ENCODE results near the gene KIF21A.
"Not testable (repeated sequence)": the region's sequence is repeated elsewhere in the genome, so short reads cannot be mapped to it uniquely, and the experiment has no call there.

The KIF21A gene, protein sequence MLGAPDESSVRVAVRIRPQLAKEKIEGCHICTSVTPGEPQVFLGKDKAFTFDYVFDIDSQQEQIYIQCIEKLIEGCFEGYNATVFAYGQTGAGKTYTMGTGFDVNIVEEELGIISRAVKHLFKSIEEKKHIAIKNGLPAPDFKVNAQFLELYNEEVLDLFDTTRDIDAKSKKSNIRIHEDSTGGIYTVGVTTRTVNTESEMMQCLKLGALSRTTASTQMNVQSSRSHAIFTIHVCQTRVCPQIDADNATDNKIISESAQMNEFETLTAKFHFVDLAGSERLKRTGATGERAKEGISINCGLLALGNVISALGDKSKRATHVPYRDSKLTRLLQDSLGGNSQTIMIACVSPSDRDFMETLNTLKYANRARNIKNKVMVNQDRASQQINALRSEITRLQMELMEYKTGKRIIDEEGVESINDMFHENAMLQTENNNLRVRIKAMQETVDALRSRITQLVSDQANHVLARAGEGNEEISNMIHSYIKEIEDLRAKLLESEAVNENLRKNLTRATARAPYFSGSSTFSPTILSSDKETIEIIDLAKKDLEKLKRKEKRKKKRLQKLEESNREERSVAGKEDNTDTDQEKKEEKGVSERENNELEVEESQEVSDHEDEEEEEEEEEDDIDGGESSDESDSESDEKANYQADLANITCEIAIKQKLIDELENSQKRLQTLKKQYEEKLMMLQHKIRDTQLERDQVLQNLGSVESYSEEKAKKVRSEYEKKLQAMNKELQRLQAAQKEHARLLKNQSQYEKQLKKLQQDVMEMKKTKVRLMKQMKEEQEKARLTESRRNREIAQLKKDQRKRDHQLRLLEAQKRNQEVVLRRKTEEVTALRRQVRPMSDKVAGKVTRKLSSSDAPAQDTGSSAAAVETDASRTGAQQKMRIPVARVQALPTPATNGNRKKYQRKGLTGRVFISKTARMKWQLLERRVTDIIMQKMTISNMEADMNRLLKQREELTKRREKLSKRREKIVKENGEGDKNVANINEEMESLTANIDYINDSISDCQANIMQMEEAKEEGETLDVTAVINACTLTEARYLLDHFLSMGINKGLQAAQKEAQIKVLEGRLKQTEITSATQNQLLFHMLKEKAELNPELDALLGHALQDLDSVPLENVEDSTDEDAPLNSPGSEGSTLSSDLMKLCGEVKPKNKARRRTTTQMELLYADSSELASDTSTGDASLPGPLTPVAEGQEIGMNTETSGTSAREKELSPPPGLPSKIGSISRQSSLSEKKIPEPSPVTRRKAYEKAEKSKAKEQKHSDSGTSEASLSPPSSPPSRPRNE (N-terminal part only)

DNA sequence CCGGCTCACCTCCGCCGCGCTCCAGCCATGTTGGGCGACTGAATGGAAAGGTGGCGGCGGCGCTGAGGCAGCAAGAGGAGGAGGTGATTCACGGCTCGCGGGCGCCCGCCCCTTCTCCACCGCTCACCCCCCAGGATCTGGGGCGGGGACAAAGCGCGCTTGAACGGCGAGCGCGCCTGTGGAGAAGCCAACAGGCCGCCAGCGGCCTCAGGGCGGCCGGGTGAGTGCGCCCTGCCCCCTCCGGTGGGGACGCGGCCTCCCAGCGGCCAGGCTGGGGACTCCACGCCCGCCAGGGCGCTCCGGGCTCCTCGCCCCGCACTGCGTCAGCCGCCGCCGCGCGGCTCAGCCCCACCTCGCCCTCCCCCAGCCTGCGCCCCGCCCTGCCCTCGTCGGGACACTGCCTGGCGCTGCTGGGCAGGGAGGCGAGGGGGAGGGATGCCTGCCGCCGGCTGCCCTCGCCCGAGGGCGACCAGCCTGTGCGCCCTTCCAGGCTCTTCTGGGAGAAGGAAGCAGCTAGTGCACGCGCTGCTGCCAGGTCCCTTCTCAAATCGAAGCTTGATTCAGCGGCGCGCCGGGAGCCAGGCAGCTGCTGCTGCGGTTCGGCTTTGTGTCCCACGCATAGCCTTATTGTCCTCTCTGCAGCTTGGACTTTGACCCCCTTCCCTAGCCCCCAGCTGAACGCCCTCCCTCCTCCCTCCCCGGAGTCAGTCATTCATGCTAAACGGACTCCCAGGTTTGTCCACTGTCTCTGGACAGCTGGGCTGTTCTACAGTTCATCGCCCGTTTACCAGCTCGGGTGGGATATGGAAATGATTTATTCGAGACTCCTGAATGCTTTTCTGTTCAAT lies at the start of gene KIF21A:
Gene KIF21A, minus strand, starts transcription at position 40 of the 848 bp plus-strand sequence. CDS start 150 bp downstream, outside the sequence.
- DNase-seq = peak; percentile 89

DNA sequence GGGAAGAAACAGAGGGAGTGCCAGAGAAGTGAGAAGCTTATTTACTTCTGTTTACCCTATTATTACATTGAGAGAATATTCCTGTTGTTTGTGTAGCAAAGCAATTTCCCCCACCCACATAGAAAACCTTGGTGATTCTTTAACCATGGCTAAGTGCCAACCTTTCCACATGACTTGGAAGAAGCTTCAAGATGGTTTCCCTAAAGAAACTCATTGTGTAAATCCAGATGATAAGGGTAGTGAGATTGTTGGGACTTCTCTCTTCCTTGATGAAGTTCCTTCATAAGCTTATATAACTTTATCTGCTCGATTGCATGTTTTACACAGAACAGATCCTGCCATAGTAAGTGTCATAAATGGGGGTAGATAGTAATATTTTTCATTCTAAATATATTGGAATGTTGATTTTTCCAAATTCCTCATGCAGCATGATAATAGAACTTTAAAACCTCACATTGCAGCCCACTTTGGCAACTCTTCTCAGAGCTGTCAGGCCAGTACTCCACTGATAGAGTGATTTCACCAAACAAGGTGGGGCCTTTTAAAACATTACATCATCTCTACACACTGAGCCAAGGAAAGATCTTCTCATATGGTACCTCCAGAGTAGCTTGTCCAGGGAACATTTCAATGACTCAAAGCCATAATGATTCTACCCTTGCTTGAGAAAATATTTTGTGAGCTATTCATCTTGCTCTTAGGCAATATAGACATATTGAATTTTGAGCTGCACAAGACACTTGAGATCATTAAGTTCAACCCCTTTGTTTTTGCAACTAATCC lies 47.8 kb upstream of the KIF21A start:
- DNase-seq = no peak

DNA sequence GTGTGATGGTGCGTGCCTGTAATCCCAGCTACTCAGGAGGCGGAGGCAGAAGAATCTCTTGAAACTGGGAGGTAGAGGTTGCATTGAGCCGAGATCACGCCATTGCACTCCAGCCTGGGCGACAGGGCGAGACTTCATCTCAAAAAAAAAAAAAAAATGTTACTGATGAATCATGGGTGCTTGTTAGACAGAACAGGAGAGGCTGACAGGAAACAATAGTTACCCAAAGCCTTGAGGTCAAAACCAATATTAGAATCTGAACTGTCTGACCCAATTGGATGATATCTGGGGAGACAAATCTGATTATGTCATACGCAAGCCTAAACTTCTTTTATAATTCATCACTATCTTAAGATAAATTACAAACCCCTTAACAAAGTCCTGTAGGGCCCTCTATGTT lies 40.7 kb upstream of the KIF21A start:
- no peak for DNase-seq

DNA sequence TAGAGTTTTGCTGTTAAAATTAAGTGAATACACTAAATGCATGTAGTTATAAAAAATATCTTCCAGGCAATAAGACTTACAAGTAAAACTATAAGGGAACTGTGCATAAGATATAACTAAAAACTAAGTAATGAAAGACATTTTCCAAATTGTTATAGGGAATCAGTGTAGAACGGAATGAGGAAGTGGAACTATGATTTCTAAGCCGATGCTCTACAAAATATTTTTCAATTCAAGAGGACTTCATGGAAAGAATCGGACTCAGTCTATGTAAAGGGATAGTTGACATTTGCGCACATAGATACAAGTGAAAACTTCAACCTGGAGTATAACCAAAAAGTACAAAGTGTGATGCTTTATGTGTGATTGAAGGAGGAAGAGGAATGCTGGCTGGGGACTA lies 40.1 kb upstream of the KIF21A start:
- DNase-seq = no peak

DNA sequence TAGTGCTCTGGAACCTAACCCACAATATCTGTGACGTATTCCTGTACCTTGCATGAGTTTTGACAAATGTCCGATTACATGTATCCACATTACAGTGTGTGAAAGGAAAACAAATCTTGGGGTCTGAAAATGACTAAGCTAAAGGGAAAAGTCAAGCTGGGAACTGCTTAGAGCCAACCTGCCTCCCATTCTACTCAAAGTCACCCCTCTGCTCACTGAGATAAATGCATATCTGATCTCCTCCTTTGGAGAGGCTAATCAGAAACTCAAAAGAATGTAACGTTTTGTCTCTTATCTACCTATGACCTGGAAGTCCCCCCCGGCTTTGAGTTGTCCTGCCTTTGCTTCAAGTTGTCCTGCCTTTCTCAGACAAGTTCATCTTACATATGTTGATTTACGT lies 34.0 kb upstream of the KIF21A start:
- no peak for DNase-seq

DNA sequence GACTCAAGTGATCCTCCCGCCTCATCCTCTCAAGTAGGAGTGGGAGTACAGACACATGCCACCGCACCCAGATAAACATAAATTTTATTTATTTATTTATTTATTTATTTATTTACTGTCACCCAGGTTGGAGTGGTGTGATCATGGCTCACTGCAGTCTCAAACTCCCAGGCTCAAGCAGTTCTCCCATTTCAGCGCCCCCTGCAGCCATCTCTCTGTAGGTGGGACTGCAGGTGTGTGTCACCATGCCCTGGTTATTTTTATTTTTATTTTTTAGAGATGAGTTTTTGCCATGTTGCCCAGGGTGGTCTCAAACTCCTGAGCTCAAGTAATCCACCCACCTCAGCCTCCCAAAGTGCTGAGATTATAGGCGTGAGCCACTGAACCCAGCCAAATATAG lies 33.2 kb upstream of the KIF21A start:
- no peak for DNase-seq

DNA sequence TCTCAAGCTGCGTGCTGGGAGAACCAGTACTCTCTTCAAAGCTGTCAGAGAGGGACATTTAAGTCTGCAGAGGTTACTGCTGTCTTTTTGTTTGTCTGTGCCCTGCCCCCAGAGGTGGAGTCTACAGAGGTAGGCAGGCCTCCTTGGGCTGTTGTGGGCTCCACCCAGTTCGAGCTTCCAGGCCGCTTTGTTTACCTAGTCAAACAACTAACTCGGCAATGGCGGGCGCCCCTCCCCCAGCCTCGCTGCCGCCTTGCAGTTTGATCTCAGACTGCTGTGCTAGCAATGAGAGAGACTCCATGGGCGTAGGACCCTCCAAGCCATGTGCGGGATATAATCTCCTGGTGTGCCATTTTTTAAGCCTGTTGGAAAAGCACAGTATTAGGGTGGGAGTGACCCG lies 32.2 kb upstream of the KIF21A start:
- not testable (repeated sequence) for DNase-seq

DNA sequence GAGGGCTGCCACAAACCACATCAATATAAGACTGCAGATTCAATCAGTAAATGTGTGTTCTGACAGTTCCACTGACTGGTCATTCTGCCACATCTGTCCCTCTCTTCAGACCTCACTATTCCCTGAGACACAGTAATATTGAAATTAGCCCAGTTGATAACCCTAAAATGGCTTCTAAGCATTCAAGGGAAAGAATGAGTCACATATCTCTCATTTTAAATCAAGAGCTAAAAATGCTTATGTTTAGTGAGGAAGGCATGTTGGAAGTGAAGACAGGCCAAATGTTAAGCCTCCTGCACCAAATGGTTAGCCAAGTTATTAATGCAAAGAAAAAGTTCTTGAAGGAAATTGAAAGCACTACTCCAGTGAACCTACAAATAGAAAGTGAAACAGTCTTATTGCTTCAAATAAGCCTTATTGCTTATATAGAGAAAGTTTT lies 24.5 kb upstream of the KIF21A start:
- no peak for DNase-seq

DNA sequence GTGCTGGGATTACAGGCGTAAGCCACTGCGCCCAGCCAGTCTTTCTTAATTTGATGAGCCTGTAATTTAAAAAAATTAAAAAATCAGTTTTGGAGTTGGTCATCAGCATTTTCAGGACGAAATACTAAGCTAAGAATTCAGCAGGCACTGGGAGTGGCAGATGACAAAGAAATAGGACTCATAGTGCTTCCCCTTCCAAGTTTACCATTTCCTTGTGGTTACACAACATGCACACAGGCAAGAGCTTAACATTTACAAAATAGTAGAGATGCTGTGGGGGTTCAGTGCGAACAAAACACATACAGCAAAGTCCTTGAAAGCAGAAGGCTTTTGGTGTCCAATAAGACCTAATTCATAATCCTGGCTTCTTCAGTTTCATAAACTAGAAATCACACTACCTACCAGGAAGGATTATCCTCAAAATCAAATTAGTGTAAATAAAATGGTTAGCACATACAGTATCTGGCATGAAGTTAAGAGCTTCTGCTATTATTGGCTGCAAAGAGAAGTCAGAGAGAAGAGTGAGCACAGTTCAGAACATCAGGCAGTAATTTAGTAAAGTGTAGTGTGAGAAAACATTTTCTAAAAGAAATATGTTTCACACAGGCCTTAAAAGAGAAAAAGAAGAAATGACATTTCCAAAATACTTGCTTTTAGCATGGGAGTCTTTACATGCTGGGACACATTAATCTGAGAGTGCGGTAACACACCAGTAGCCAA lies 22.2 kb upstream of the KIF21A start:
- DNase-seq = no peak

DNA sequence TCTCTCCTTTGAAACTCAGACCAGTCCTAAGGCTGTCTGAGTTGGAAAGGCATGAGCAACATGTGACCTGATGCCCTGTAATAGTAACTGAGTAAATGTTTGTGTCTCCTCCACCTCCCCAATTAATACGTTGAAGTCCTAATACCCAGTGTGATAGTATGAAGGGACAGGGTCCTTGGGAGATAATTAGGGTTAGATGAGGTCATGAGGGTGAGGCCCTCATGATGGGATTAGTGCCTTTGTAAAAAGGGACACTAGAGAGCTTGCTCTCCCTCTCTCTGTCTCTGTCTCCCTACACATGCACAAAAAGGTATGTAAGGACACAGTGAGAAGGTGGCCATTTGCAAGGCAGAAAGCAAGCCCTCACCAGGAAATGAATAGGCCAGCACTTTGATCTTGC lies 18.1 kb upstream of the KIF21A start:
- no peak for DNase-seq

DNA sequence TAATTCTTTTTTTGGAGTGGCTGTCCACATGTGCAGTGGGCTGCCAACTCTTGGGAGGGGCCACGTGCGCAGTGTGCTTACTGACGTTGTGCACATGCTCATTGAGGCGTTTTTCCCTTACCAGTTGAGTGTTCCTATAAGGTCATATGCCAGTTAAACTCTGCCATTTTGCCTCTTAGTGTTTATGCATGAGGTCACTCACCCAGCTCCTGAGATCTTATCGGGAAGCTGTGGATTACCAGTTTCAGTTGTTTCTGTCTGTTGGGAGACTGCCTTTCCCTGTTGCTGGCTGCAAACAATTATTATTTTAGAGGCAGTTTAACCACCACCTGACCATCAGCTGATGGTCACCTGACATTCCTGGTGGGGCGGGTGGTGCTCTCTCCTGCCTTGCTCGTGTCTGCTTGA lies 16.1 kb upstream of the KIF21A start:
- no peak for DNase-seq

DNA sequence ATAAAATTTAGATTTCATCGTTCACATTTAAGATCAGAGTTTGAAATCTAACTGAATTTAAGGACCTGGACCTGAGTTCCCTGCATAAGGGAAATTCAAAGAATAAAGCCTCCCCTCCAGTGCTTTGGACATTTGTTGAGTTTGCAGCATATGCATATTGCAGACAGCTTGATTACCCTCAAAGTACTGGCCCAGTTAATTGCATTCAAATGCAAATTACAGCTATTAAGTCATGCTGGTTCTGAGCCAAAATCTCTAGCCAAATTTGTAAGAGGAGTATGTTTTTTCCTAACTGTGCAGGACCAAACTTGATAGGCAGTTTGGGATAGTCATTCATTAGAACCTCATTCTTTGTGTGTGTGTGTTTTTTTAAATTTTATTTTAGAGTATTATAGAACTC lies 9.1 kb upstream of the KIF21A start:
- no peak for DNase-seq

DNA sequence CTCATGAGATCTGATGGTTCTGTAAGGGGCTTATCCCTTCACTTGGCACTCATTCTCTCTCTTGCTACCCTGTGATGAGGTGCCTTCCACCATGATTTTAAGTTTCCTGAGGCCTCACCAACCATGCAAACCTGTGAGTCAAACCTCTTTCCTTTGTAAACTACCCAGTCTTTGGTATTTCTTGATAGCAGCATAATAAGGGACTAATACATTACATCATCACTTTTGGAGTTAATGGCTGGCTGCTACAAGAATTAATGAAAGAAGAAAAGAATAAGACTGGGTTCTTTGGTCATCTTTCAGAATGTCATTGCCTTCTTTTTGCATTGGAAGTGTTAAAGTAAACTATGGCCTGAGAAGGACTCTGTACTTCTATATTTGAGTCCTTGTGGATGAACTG lies 5.1 kb upstream of the KIF21A start:
- no peak for DNase-seq

DNA sequence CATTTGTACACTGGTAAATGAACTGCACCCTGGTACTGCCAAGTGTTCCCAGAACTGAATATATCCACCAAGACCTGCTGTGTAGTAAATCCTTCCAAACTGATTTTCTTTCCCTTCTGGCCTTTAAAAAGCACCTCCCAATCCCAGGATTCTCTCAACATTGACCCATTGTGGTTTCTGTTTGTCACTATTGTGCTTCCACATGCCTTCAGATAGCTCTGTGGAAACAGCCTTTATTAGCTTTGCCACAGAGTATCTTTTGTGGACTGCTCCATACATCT lies 949 bp upstream of the KIF21A start:
- no peak for DNase-seq

DNA sequence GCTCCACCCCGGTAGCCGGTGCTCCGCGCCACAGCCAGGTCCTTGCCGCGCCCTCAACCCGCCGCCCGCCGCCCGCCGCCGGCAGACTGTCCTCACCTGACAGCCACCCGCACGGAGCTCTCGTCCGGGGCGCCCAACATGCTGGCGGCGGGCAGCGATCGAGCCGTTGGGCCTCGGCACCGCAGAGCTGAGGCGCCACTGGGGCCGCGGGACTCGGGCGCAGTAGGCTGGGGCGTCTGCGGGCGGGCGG lies 164 bp downstream of the KIF21A start:
- no peak for DNase-seq

DNA sequence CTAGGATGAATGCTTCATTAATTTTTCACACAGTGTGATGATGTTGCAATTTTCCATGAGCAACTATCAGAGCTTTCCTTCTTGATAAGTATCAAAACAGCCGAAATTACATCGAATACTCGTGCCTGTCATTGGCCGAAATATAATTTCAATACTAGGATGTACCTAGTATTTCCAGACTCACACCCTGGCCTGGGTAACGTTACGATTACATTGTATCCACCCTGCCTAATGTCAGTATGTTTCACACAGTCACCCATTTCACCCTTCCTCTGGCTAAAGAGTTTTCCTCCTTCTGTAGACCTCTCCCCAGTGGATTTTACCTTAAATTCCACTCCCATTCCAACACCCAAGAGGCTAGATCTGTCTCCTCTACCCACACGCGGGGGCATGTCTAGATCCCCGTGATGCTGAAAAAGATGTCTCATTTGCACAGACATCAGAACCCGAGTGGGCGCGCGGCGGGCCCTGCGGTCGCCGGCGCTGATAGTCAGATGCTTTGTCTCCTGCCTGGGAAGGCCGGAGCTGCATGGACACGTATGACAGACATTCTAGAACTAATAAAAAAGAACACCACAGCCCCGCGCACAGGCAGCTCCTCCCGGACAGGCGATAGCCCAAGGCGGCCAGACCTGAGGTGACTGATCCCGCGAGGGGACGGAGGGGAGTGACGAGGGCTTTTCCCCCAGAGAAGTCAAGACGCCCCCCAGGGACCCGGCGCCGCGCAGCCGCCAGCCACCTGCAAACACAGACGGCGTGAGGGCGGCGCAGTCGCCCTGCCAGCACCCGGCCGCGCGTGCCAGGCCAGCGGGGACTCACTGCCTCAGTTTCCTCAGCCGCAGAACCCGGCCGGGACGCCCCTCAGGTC lies 723 bp downstream of the KIF21A start:
- DNase-seq = peak; percentile 10

DNA sequence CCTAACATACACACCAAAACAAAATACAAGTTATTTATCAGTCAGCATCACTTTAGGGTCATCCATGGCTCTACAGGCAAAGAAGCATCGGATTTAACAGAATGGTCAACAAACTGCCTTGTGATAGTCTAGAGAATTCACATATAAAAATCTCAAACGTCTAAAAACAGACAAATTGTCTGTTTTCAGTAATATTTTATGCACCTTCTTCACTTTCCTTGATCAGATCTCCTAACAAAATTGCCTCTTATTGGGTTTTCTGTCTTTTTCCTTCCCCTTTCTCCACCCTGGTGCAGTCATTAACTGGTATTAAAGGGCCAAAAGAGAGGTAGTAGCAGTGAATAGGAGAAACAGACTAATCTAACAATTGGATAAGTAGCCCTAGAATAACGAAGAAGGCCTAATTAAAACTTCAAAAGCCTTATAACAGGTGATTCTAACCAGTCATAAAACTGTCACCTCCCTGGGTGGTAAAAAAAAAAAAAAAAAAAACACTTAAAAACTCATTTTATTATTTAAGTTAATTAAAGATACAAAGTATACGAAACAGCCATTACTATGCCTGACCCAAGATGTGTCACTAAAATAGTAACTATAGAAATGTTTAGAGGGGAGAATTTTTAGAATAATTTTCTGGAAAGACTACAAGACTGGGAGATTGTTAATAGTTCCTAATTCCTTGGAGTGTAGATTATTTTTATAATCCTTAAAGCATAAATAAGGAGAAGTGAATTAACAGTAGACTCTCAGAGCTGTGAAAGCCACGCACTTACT lies 1.5 kb downstream of the KIF21A start:
- DNase-seq = no peak

DNA sequence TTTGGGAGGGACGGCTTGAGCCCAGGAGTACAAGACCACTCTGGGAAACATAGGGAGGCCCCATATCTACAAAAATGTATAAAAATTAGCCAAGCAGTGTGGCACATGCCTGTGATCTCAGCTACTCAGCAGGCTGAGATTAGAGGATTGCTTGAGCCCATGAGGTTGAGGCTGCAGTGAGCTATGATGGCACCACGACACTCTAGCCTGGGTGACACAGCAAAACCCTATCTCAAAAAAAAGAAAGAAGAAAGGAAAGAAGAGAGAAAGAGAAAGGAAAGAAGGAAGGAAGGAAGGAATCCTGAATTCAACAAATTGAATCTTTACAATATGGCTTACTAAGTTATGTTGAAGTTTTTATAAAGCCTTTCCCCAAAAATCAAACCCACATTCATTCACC lies 2.1 kb downstream of the KIF21A start:
- DNase-seq = no peak

DNA sequence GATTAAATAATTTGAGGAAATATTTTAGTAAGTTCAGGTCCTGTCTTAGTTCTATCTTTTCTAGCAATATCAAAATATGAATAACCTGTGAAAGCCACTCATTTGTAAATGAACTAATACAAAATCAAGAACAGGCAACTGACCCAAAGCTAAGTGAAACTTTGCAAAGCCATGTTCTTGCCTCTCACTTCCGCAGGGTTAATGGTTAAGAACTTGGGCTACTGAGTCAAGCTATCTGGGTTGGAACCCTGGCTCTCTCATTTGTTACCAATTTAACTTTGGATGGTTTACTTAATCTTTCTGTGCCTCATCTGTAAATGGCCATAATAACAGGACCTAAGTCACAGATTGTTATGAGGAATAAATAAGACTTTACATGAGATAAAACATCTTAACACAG lies 2.8 kb downstream of the KIF21A start:
- DNase-seq = no peak

All from activated effector memory CD4-positive, alpha-beta T cell treated with Interleukin-2 at 50 U/mL for 16 hours (primary cell).